ENCODE results near the gene RTP1. TPM values are rescaled to one million over a fixed set of nuclear protein-coding genes. Genes with fewer than 3 reads are reported as not detected.

RTP1 gene
- total RNA-seq, 1 experiment from 2014 or later, result not detected

GRCh38 chr3:187215460-187215859, 18.2 kb downstream of the RTP1 start:
- TF ChIP-seq CTCF (conservative IDR thresholded peaks at IDR 0.05; ENCODE audit: low read depth, low read length), result no peak
- no peak for TF ChIP-seq EZH2 (IDR thresholded peaks at IDR 0.05; ENCODE audit: borderline replicate concordance, low read depth, low read length, poor library complexity, severe bottlenecking)
- Histone ChIP-seq H3K27ac (ENCODE audit: low read depth, low read length, poor library complexity, severe bottlenecking) (no peak overlapping the region), H3K27me3 (replicated peaks; ENCODE audit: insufficient read depth, low read depth, low read length, poor library complexity) (no peaks in the 10 kb centered on the region), H3K9me3 (ENCODE audit: low read depth, low read length, poor library complexity, severe bottlenecking) (no peaks in the 10 kb centered on the region), H3K4me3 (ENCODE audit: low read depth, low read length, poor library complexity, severe bottlenecking) (no peak overlapping the region), H3K36me3 (ENCODE audit: insufficient read depth, low read length, poor library complexity, severe bottlenecking) (no peaks in the 10 kb centered on the region), H3K4me1 (ENCODE audit: insufficient read depth, low read length, poor library complexity, severe bottlenecking) (no peaks in the 10 kb centered on the region)
- POLR2A ChIA-PET (ENCODE audit: low non-redundant PET), result no interaction called here
- BruUV-seq (replicated peaks), result no TSS peak
- CTCF ChIA-PET, result no interaction called here
- intact Hi-C loops (cut with micrococcal nuclease; ENCODE audit: unreplicated experiment), result no loop called here
- DNase-seq (ENCODE audit: low spot score), result no peak

GRCh38 chr3:187222801-187223200, 25.5 kb downstream of the RTP1 start:
- intact Hi-C loops (cut with micrococcal nuclease; ENCODE audit: unreplicated experiment), result loop anchor here (5.0 kb wide), 1 partner anchor 74 kb away; no protein-coding TSS in a partner anchor

GRCh38 chr3:187223799-187224198, 26.5 kb downstream of the RTP1 start:
- Histone ChIP-seq H3K9me3 (ENCODE audit: low read depth, low read length, poor library complexity, severe bottlenecking) (no peaks in the 10 kb centered on the region), H3K4me1 (ENCODE audit: insufficient read depth, low read length, poor library complexity, severe bottlenecking) (no peaks in the 10 kb centered on the region), H3K27me3 (replicated peaks; ENCODE audit: insufficient read depth, low read depth, low read length, poor library complexity) (no peaks in the 10 kb centered on the region), H3K36me3 (ENCODE audit: insufficient read depth, low read length, poor library complexity, severe bottlenecking) (no peaks in the 10 kb centered on the region), H3K27ac (ENCODE audit: low read depth, low read length, poor library complexity, severe bottlenecking) (no peak overlapping the region), H3K4me3 (ENCODE audit: low read depth, low read length, poor library complexity, severe bottlenecking) (no peak overlapping the region)
- DNase-seq (ENCODE audit: low spot score), result no peak
- POLR2A ChIA-PET (ENCODE audit: low non-redundant PET), result no interaction called here
- no peak for TF ChIP-seq CTCF (conservative IDR thresholded peaks at IDR 0.05; ENCODE audit: low read depth, low read length)
- no peak for TF ChIP-seq EZH2 (IDR thresholded peaks at IDR 0.05; ENCODE audit: borderline replicate concordance, low read depth, low read length, poor library complexity, severe bottlenecking)
- intact Hi-C loops (cut with micrococcal nuclease; ENCODE audit: unreplicated experiment), result loop anchor here (5.0 kb wide), 1 partner anchor 74 kb away; no protein-coding TSS in a partner anchor
- CTCF ChIA-PET, result interaction anchor here (2.2 kb wide), 1 partner anchor 455 kb away, joined by 10 read pairs; no protein-coding TSS in a partner anchor
- no TSS peak for BruUV-seq (replicated peaks)

More at GRCh38 chr3:187222801-187223200, 25.5 kb downstream of the RTP1 start:
- Histone ChIP-seq H3K27me3 (replicated peaks; ENCODE audit: insufficient read depth, low read depth, low read length, poor library complexity) (no peaks in the 10 kb centered on the region), H3K9me3 (ENCODE audit: low read depth, low read length, poor library complexity, severe bottlenecking) (no peaks in the 10 kb centered on the region), H3K27ac (ENCODE audit: low read depth, low read length, poor library complexity, severe bottlenecking) (no peak overlapping the region), H3K36me3 (ENCODE audit: insufficient read depth, low read length, poor library complexity, severe bottlenecking) (no peaks in the 10 kb centered on the region), H3K4me3 (ENCODE audit: low read depth, low read length, poor library complexity, severe bottlenecking) (no peak overlapping the region), H3K4me1 (ENCODE audit: insufficient read depth, low read length, poor library complexity, severe bottlenecking) (no peaks in the 10 kb centered on the region)
- ChIA-PET POLR2A (ENCODE audit: low non-redundant PET) (no interaction called here), CTCF (interaction anchor here (2.2 kb wide), 1 partner anchor 456 kb away, joined by 10 read pairs; no protein-coding TSS in a partner anchor)
- no peak for DNase-seq (ENCODE audit: low spot score)
- TF ChIP-seq EZH2 (IDR thresholded peaks at IDR 0.05; ENCODE audit: borderline replicate concordance, low read depth, low read length, poor library complexity, severe bottlenecking) (no peak), CTCF (conservative IDR thresholded peaks at IDR 0.05; ENCODE audit: low read depth, low read length) (no peak)
- BruUV-seq (replicated peaks), result no TSS peak

Measured in A673 (cell line).